AG08396 (cell line): ENCODE measurements around the gene PRKD1.

Experiments
- DNase-seq: peaks from one replicate; pipeline ENCODE4 v3.0.0; 2012; ENCODE audit warnings: low spot score, mixed read lengths

The PRKD1 gene

DNA sequence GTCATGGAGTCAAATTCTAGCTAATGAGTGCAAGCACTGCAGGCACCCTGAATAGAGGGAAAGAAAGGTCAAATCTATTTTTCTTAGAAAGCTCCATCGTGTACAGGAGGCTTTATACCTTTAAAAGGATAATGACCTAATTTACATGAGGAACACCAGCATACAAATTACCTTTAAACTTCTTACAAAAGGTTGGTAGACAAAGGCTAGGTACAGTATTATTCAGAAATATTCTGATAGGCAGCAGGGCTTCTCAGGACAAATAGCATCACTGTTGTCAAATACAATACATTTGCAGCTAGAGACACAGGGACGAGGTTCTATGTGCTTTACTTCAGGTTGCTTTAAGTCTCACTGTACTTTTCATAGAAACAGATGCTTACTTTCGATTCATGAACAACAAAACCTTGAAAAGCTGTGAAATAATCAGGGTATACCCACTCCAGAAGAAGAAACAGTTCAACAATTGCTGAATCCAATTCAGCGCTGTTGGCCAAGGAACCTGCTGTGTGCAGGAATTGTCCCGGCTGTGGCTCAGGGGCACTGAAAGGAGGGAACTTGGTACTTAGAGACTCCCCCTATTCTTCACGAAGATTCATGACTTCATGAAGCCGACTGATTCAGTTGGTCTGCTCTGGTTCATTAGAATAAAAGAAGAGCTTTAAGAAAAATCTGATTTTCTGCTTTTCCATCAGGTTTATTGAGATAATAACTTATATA lies 252.9 kb downstream of the PRKD1 start:
- no peak for DNase-seq

DNA sequence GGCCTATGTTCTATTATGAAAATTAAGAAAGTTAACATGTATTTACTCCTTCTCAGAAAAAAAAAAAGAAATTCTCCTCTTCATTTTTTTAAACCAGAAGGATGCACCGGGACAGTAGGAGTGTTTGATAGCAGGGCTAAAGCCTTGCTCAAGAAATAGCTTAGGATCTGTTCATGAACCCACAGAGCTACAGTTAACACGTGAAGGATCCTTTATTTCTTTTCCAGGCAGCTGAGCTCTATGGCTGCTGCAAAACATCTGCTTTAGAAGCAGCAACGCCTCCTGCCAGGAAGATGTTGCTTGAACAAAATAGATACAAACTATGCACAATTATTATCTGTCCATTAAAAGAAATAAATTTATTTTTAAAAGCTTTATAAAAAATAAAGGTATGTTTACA lies 254.8 kb downstream of the PRKD1 start:
- DNase-seq = no peak

DNA sequence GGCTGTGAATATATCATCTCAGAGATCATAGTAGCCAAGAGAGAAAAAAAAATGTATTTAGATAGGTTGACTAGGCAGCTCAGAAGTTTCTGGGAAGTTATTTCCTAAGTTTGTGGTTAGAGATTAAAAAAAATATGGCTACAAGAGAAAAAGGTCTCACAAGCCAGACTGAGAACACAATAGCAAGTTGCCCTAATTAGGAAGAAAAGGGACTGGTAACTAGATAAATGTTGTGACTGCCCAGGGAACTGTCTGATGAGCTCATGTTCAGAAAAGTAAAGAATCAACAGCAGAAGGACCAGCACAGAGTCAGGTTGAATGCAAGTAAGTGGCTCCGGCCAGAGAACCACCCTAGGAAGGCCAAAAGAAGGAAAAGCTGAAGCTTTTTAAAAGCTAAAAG lies 256.6 kb downstream of the PRKD1 start:
- DNase-seq = no peak

DNA sequence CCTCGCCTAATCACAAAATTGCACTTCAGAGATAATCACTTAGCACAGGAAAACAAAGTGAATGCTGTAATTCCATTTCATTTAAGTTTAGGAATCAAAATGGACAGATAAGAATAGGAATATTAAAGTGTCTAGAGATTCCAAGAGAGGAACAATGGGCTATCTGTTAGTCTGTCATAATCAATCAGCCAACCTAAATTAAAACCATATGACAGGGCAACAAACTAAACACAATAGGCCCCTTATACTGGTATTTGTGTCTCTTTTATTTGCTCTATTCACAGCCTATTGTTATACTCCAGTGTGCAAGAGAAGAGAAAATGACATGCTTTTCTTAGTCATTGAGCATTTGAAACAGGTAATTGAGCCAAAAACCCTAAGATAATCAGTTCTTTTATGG lies 259.4 kb downstream of the PRKD1 start:
- DNase-seq = no peak

DNA sequence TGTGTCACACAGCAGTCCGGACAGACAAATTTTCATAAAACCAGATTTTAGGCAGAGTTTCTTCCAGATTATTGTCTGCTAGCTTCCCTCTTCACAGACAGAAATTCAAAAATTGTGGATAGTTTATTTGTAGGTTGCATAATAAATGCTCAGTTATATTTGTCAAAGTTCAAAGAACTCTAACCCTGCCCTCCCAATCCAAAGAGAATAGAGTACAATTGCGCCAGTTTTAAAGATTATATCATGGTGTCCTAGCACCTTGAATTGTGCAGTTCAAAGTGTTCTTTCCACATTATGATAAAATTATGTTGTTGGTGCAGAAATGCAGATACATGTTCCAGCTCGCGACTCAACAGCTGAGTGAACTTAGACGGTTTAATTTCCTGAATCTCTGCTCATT lies 263.1 kb downstream of the PRKD1 start:
- no peak for DNase-seq

DNA sequence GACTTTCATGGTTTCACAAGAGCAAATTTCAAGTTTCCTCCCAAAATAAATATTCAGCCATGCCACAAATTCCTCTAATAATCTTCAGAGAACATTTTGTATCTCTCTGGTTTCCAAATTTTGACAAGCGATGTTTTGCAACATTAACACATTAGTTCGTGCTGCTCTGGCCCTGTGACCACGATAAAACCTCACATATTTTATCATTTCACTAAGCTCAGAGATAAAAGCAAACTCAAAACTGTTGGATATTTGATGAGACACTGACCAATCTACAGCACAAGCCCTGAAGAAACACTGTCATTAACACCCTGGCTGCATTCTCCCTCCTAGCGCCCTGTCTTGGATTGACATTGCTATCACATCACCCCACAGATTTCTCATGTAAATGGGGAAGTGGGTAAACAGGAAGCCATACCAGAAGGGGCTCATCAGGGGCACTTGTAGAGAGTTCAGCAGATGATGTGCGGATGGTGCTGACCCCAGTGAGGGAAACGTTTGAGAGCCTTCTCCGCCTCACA lies 264.3 kb downstream of the PRKD1 start:
- no peak for DNase-seq

DNA sequence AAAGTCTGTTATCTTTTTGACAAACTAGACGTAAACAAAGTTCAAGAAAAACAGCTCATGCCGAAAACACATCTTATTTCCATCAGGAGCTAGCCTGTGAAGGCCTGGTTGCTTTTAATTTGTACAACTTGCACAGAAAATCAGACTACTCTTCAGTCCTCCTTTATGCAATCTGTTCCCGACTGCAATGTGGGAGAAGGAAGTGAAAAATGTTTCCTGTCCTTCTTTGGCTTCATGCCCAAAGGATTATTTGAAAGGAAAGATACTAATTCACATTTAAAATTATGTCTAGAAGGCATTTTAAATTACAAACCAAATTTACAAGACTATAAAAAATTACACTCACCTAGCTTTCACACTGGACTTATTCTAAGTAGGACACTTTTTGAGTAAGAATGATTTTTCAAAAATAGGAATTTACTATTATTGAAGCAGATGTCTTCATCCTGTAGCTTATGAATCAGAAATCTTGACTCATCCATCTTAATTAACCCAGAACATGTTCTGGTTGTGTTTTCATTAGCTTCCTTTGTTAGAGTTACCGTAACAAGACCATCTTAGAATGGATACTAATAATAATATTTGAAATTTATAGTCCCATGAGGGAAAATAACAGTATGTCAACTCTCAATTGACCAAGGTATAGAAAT lies 272.6 kb downstream of the PRKD1 start:
- no peak for DNase-seq

DNA sequence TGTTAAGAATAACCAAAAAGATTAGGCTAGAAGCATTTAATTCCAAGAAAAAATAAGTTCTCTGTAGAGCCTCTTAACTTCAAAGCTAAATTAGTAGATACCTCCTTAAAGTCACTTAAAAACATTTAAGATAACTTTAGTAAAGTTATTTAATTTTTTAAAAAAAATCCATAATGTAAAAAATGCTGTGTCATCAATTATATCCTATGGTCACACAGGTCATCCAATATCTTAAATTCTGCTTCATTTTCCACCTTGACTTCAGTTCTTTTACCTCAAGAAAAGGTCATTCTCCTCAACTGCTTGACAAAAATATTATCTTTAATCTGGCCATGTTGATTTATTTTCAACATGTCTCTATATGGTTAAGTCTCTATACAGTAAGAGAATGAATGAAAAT lies 274.3 kb downstream of the PRKD1 start:
- DNase-seq = no peak

DNA sequence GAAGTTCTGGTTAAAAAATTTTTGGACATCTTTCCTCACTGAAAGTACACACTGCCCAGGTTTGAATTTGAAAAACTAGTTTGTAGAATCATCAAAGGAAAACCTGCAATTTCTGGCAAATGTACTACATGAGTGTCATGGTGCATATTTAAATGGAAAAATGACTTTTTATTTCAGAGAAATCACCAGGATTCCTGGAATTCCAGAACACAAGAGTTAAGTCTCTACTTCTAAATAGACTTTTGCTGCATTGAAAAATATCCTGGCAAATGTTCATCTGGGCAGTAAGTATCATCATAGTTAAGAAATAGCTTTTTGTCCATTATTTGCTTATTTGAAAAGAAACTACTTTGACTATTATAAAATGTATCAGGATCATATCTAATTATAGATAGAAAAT lies 275.1 kb downstream of the PRKD1 start:
- DNase-seq = no peak

DNA sequence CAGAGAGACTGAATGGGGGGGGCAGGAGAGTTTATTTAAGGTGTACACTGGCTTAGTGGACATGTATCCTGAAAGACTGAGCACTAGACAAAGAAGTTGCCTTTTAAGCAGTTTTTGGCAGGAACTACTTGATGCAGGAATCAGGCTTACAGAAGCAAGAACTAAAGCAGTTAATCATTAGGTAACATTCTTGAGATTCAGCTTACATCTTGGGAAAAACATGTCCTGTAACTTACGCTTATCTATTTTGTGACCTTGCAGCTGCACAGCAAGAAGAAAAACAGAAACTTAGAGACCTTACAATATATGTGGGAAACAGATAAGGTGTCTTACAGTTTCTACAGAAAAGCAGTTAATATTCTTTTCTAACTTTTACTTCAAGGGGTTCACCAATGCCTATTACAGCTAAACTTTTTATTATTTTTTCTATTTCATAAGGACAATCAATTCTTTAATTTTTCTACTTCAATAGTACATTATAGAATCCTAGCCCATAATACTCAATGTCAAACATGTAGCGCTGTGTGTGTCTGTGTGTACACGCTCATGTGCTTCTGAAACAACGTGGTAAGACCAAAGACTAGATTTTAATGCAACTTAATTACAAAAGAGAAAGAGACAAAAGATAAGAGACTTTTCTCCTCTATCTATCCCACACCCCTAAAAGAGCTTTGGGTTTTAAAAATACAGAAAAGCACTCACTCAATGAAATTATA lies 276.9 kb downstream of the PRKD1 start:
- DNase-seq = no peak

DNA sequence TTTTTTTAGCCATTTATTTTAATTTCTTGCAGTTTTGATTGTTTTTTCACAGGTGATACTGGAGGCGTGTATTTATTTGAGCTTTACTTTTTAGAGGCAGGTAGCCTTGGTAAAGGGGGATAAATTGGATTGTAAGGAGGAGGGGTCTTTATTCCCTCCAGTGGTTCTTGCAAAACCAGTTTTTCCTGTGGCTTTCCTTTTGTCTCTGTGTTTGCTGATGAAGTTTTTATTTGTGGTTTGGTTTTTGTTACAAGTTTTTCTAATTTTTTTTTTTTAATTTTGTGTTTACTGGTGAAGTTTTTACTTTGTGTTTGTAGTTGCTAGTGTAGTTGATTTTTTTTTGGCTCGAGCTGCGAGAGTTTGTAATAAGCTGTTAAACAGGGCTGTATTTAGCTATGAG lies 278.5 kb downstream of the PRKD1 start:
- no peak for DNase-seq

DNA sequence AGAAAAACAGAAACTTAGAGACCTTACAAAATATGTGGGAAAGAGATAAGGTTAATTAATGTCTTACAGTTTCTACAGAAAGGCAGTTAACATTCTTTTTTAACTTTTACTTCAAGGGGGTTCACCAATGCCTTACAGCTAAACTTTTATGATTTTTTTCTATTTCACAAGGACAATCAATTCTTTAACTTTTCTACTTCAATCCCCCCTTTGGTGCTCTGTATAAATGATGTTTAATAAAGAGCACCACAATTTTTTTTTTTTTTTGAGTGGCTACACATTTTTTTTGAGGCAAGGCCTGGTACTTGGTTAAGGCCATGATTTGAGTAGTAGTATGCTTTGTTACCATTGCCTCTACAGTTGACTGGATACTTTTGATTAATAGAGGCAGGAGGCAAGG lies 279.6 kb downstream of the PRKD1 start:
- DNase-seq = no peak

DNA sequence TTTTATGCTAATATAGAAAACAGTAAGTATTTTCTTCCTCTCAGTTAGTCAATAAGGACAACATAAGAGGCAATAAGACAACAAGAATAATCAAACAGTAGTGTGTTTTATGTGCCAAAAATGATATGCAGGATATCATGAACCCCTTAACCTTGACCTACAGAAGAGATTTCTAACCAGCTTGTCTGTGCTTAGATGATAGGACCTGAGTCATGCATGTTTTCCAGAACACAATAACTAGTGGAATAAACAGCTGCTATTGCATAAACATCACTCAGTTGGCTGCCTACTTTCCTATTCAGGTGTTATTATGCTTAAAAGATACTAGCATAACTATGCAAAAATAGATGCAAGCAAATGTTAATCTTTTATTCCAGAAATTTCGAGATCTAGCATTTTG lies 282.5 kb downstream of the PRKD1 start:
- DNase-seq = no peak

DNA sequence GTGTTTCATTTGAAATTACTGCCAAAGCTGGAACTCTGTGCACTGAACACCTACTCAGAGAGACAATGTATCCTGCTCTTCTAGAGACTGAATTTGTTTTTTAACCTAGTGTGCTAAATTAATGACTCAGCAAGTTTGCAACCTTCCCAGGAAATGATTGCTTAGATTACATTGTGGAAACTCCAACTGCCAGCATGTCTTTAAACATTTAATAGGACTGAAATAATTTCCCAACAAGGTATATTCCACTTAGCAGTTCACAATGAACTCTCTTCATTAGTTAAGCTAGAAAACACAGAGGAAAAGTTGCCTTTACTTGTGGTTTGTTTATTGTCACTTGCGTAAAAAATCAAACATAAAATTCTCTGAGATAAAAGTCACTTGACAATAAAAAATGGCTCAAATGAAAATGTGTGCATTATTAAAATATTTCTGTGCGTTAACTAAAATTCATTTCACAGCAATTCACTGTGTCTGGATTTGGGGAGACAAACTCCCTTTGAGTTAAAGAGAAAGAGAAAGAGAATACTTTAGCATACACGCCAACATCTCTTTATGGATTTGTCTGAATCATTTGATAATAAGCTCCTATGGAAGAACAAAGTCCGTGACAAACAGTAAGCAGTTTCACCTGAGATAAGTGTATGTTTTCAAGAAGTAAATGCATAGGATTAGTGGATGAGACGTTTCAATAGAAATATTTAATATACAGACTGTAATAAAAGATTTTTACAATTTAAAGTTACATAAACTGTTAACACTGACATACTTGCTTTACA lies 284.0 kb downstream of the PRKD1 start:
- no peak for DNase-seq

DNA sequence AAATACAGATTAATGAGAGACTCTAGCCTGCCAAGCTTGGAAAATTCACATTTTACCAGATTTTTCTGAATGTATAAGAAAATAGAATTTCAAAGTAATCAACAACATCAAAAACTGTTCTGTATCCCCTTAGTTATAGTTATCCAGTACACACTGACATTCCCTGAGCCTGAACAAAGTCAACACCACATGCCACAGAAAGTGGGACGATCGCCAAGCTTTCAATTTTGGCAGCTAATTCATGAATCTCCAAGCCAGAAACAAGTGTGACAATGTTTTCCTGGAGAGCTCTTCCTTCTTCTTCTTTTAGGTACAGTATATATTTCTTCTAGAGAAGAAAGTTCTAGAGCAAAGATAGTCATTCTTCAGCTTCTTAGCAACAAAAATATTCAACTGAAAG lies 290.2 kb downstream of the PRKD1 start:
- peak; percentile 43 for DNase-seq

DNA sequence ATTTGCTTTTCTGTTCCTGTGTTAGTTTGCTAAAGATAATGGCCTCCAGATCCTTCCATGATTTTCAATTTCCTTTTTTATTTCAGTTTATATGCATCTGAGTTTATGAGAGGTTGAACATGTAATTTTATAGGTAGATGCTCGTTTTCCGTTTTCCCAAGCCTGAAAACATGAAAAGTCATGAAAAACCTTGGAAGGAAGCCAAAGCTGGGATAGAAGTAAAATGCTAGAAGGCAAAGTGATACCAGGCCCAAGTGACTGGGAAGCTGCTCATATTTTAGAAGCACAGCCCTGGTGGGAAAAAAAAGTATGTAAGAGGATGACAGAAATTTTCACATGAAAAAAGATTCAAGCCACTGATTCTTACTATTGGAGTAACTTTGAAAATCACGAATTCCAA lies 290.8 kb downstream of the PRKD1 start:
- DNase-seq = no peak

DNA sequence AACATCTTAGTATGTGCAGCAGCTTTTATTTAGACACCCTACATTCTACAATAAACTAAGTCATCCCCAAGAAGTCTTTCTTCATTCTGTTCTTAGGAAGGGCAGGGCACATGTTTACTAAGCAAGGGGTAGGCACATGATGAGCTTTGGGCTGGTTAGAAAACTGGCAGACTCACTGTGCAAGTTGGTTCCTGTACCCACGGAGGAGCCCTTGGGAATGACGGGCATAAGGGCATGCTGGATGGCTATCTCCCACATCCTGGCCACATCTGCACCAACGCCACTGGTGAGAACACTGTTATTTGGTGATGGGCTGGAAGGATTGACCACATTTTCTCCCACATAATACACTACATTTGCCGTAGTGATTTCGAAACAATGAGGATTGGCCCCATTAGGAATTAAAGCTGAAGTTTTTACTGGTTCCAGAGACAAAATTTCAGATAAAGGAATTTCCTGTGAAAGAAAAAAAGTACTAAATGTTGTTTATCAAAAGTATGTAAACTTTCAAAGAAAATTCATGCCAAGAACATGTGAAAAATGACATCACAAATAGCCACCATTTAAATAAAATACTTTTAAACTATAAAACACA lies 297.0 kb downstream of the PRKD1 start:
- DNase-seq = peak; percentile 3

DNA sequence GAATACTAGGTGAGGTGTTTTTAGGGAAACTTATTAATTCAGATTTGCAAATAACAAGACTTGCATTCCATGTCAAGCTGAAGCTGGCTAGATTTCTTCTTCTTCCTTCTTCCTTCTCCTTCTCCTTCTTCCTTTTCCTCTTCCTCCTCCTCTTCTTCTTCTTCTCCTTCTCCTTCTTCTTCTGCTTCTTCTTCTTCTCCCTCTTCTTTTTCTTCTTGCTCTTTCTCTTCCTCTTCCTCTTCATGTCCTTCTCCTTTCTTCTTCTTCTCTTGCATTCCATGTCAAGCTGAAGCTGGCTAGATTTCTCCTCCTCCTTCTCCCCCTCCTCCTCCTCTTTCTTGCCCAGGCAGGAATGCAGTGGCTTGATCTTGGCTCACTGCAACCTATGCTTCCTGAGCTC lies 297.8 kb downstream of the PRKD1 start:
- DNase-seq = no peak

DNA sequence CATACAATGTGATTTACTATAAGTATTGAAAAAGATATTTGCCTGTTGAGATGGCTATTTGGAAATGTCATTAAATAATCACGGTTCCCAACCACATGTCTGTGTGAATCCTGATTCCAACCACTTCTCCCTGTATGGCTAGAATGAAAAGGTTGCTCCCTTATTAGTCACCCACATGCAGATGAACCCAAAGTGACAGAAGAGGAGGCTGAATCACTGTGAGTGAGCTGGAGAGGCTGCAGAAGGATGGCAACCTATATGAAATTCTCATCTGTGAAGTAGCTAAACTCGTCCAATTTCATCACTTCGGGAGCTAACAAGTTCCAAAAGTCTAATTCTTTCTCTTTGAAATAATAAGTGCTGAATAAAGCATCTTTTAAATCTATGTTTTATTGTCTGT lies 300.5 kb downstream of the PRKD1 start:
- DNase-seq = no peak

DNA sequence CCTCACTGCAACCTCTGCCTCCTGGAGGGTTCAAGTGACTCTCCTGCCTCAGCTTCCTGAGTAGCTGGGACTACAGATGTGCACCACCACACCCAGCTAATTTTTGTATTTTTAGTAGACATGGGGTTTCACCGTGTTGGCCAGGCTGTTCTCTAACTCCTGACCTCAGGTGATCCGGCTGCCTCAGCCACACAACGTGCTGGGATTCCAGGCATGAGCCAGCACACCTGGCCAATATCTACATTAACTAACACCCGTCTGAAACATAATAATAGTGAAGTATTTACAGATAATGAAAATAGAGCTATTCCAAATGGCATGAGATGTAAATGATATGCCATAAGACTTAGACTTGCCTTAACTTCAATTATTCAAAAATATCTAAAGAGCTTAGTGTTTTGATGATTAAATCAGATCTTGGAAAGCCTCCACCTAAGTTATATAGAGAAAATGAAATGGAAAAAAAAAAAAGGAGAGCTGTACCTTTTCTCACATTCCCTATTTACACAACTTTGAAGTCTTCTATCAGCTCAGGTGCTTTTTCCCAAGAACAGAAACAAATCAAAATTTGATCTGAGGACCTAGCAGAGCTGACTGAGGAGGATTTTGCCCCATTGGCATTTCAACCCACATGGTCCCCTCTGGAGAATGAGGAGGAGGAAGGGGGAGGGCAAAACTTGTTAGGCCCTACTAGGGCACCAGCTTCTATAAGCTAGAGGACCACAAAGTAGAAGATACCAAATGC lies 309.2 kb downstream of the PRKD1 start:
- no peak for DNase-seq

DNA sequence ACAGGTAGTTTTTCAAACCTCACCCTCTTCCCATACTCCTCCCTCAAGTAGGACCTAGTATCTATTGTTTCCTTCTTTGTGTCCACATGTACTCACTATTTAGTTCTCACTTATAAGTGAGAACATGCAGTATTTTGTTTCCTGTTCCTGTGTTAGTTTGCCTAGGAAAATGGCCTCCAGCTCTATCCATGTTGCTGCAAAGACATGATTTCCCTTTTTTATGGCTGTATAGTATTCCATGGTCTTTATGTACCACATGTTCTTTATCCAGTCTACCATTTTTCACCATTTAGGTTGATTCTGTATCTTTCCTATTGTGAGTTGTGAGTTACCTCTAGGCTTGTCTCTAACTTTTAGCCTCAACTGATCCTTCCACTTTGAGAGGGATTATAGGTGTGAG lies 310.7 kb downstream of the PRKD1 start:
- no peak for DNase-seq
